A673 (cell line): ENCODE measurements around the gene RALGAPA1.

Source experiments
- EZH2 ChIP-seq: fragments of 200-600 bp; sonication (generic); IDR thresholded peaks from 2 replicates; pipeline ENCODE4 v1.6.1; 2017; ENCODE audit warnings: borderline replicate concordance, low read depth, mild to moderate bottlenecking, mixed read lengths, antibody characterized with exemption, low read length; ENCODE audit not compliant: poor library complexity, severe bottlenecking
- TF ChIP-seq, protein P1 (sequence below): fragments of 300-800, 200-600 bp; sonication (generic); conservative IDR thresholded peaks from 2 replicates; pipeline ENCODE4 v1.5.1; 2017; ENCODE audit warnings: low read depth, mild to moderate bottlenecking, antibody characterized with exemption, low read length, moderate library complexity, mixed read lengths

DNA sequence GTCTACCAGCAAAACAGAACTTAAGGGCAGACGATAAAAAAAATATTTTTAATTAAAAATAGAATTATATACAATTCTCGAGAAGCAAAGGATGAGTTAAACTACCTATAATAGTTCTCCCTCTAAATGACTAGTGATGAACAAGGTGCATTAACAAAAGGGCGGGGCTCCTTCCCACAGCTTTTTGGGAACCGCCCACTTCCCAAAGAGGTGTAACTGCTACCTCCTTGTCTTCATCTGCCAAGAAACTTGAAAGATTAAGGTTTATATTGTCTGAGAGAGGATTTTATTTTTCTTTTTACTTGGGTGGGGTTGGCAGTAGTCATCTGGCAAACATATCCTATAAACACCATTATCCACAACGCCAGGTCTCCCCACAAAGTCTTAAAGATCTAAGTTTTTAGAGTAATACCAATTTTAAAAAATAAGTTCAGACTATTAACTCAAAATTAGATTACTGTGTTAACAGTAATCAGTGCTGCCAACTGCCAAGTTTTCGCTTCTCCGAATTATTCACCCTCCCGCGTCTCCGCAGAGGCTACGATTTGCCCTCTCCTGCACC lies 938 bp downstream of the RALGAPA1 start:
- TF ChIP-seq, protein P1, sequence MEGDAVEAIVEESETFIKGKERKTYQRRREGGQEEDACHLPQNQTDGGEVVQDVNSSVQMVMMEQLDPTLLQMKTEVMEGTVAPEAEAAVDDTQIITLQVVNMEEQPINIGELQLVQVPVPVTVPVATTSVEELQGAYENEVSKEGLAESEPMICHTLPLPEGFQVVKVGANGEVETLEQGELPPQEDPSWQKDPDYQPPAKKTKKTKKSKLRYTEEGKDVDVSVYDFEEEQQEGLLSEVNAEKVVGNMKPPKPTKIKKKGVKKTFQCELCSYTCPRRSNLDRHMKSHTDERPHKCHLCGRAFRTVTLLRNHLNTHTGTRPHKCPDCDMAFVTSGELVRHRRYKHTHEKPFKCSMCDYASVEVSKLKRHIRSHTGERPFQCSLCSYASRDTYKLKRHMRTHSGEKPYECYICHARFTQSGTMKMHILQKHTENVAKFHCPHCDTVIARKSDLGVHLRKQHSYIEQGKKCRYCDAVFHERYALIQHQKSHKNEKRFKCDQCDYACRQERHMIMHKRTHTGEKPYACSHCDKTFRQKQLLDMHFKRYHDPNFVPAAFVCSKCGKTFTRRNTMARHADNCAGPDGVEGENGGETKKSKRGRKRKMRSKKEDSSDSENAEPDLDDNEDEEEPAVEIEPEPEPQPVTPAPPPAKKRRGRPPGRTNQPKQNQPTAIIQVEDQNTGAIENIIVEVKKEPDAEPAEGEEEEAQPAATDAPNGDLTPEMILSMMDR = no peak
- TF ChIP-seq EZH2 = no peak
